PC-9 (cell line): ENCODE measurements around the gene OLR1.

Experiments used
- EZH2 ChIP-seq: fragments of 200-600 bp; sonication (generic); IDR thresholded peaks from 2 replicates; pipeline ENCODE4 v1.8.0; 2017; ENCODE audit warnings: antibody characterized with exemption, low read depth
- TF ChIP-seq, protein P1 (sequence below): fragments of 200-600 bp; sonication (generic); conservative IDR thresholded peaks from 2 replicates; pipeline ENCODE4 v1.6.1; 2017; ENCODE audit warnings: mixed run types, antibody characterized with exemption, mild to moderate bottlenecking, moderate library complexity

DNA sequence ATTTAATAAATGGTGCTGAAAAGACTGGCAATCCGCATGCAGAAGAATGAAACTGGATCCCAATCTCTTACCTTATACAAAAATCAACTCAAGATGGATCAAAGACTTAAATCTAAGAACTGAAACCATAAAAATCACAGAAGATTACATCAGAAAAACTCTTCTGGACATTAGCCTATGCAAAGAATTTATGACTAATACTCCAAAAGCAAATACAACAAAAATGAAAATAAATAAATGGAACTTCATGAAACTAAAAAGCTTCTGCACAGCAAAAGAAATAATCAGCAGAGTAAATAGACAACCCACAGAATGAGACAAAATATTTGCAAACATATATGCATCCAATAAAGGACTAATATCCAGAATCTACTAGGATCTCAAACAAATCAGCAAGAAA, 58.9 kb downstream of the OLR1 start:
- TF ChIP-seq, protein P1, sequence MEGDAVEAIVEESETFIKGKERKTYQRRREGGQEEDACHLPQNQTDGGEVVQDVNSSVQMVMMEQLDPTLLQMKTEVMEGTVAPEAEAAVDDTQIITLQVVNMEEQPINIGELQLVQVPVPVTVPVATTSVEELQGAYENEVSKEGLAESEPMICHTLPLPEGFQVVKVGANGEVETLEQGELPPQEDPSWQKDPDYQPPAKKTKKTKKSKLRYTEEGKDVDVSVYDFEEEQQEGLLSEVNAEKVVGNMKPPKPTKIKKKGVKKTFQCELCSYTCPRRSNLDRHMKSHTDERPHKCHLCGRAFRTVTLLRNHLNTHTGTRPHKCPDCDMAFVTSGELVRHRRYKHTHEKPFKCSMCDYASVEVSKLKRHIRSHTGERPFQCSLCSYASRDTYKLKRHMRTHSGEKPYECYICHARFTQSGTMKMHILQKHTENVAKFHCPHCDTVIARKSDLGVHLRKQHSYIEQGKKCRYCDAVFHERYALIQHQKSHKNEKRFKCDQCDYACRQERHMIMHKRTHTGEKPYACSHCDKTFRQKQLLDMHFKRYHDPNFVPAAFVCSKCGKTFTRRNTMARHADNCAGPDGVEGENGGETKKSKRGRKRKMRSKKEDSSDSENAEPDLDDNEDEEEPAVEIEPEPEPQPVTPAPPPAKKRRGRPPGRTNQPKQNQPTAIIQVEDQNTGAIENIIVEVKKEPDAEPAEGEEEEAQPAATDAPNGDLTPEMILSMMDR = no peak
- no peak for TF ChIP-seq EZH2
